Glutamatergic neuron (in vitro differentiated cells): ENCODE data around the gene MPO. TPM values are rescaled to one million over a fixed set of nuclear protein-coding genes. Genes with fewer than 3 reads are reported as not detected.

Experiments
- DNase-seq: peaks from one replicate; pipeline ENCODE4 v3.0.0; 2022
- H3K27ac Mint-ChIP-seq: one replicate; pipeline ENCODE4 v1.8.0; 2020; ENCODE audit warnings: mild to moderate bottlenecking, mixed read lengths, inconsistent platforms; ENCODE audit not compliant: unreplicated experiment
- H3K27me3 Mint-ChIP-seq: one replicate; pipeline ENCODE4 v1.8.0; 2020; ENCODE audit warnings: mild to moderate bottlenecking, moderate library complexity, mixed read lengths, inconsistent platforms; ENCODE audit not compliant: unreplicated experiment
- H3K36me3 Mint-ChIP-seq: one replicate; pipeline ENCODE4 v1.8.0; 2020; ENCODE audit warnings: mild to moderate bottlenecking, mixed read lengths, inconsistent platforms; ENCODE audit not compliant: unreplicated experiment
- H3K4me1 Mint-ChIP-seq: one replicate; pipeline ENCODE4 v1.8.0; 2020; ENCODE audit warnings: mild to moderate bottlenecking, low read depth, mixed read lengths, inconsistent platforms; ENCODE audit not compliant: unreplicated experiment
- H3K4me3 Mint-ChIP-seq: one replicate; pipeline ENCODE4 v1.8.0; 2020; ENCODE audit warnings: mild to moderate bottlenecking, mixed read lengths, inconsistent platforms; ENCODE audit not compliant: unreplicated experiment
- H3K9me3 Mint-ChIP-seq: one replicate; pipeline ENCODE4 v1.8.0; 2020; ENCODE audit warnings: mild to moderate bottlenecking, moderate library complexity, mixed read lengths, inconsistent platforms; ENCODE audit not compliant: unreplicated experiment
- CTCF ChIP-seq: fragments of 200-600 bp; sonication (generic); IDR thresholded peaks from one replicate; pipeline ENCODE4 v1.5.0; 2021; ENCODE audit not compliant: partially characterized antibody, unreplicated experiment
- total RNA-seq: library from RNA; stranded (reverse); fragmentation: NEBNext Ultra II Directional; extraction: Animal tissue kit (Norgen Biotek cat#: 25700); gene quantifications from one replicate; pipeline ENCODE4 v1.2.1, GENCODE V29; 2021; ENCODE audit not compliant: unreplicated experiment

The MPO gene
- total RNA-seq, 1 donor from 2014 or later, result not detected

- peaks cover 3% of the 10 kb centered on the region for H3K9me3 Mint-ChIP-seq
- H3K4me3 Mint-ChIP-seq, result no peak overlapping the region
- no peak for DNase-seq
- peaks cover 14% of the 10 kb centered on the region for H3K4me1 Mint-ChIP-seq
- peaks cover 4% of the 10 kb centered on the region for H3K36me3 Mint-ChIP-seq
- no peak for TF ChIP-seq CTCF
- peaks cover 1% of the 10 kb centered on the region for H3K27me3 Mint-ChIP-seq
- H3K27ac Mint-ChIP-seq, result no peak overlapping the region
Measured at GRCh38 chr17:58233543-58233942, 47.2 kb downstream of the MPO start.

- Mint-ChIP-seq H3K27ac (peak overlapping the region; percentile 33), H3K27me3 (peaks cover 1% of the 10 kb centered on the region), H3K4me1 (peaks cover 14% of the 10 kb centered on the region), H3K9me3 (peaks cover 3% of the 10 kb centered on the region), H3K4me3 (no peak overlapping the region), H3K36me3 (peaks cover 4% of the 10 kb centered on the region)
- TF ChIP-seq CTCF, result no peak
- no peak for DNase-seq
Measured at GRCh38 chr17:58232707-58233156, 48.0 kb downstream of the MPO start.

GRCh38 chr17:58231641-58232040 is 49.1 kb downstream of the MPO start:
- Mint-ChIP-seq H3K27ac (no peak overlapping the region), H3K9me3 (peaks cover 3% of the 10 kb centered on the region), H3K36me3 (peaks cover 4% of the 10 kb centered on the region), H3K27me3 (peaks cover 1% of the 10 kb centered on the region), H3K4me1 (peaks cover 14% of the 10 kb centered on the region), H3K4me3 (peak overlapping the region; percentile 18)
- no peak for TF ChIP-seq CTCF
- no peak for DNase-seq

GRCh38 chr17:58229881-58230280 is 50.9 kb downstream of the MPO start:
- Mint-ChIP-seq H3K27ac (no peak overlapping the region), H3K36me3 (peaks cover 4% of the 10 kb centered on the region), H3K27me3 (peaks cover under 1% of the 10 kb centered on the region), H3K4me3 (no peak overlapping the region), H3K4me1 (peaks cover 14% of the 10 kb centered on the region), H3K9me3 (peaks cover 3% of the 10 kb centered on the region)
- DNase-seq, result no peak
- no peak for TF ChIP-seq CTCF

GRCh38 chr17:58229384-58229783 is 51.4 kb downstream of the MPO start:
- H3K4me1 Mint-ChIP-seq, result peaks cover 14% of the 10 kb centered on the region
- H3K27ac Mint-ChIP-seq, result no peak overlapping the region
- H3K4me3 Mint-ChIP-seq, result no peak overlapping the region
- H3K27me3 Mint-ChIP-seq, result no peaks in the 10 kb centered on the region
- TF ChIP-seq CTCF, result no peak
- H3K36me3 Mint-ChIP-seq, result peaks cover 4% of the 10 kb centered on the region
- no peak for DNase-seq
- peaks cover 3% of the 10 kb centered on the region for H3K9me3 Mint-ChIP-seq
